Stomach (tissue), 9 donors: ENCODE data around the gene ATP11A. TPM values are rescaled to one million over a fixed set of nuclear protein-coding genes. Genes with fewer than 3 reads are reported as not detected.
"Not testable (repeated sequence)": the region's sequence is repeated elsewhere in the genome, so short reads cannot be mapped to it uniquely, and the experiment has no call there.

Experiments used
- DNase-seq, 2 donors: peaks; one replicate each; pipeline versions ENCODE4 v3.0.0 to v3.0.0-alpha.2; 2013 to 2019
- H3K27ac ChIP-seq, 5 donors: fragments of 200-600 bp in 4 of 5; sonication (generic) in 4 of 5; one replicate each; pipeline ENCODE4 v1.5.1; 2013 to 2019; ENCODE audit warnings: mild to moderate bottlenecking in 1 of 5, moderate library complexity in 1 of 5
- H3K27me3 ChIP-seq, 3 donors: fragments of 200-600 bp; sonication (generic); one replicate each; pipeline ENCODE4 v1.5.1; 2017 to 2019; ENCODE audit warnings: mixed run types in 1 of 3
- H3K36me3 ChIP-seq, 4 donors: fragments of 200-600 bp; sonication (generic); 1 replicate in 3 of 4; 2 replicates in 1 of 4; pipeline ENCODE4 v1.5.1; 2016 to 2019
- H3K4me1 ChIP-seq, 4 donors: fragments of 200-600 bp; sonication (generic); one replicate each; pipeline ENCODE4 v1.5.1; 2016 to 2019
- H3K4me3 ChIP-seq, 4 donors: fragments of 200-600 bp; sonication (generic) in 3 of 4; one replicate each; pipeline ENCODE4 v1.5.1; 2016 to 2019; ENCODE audit warnings: mild to moderate bottlenecking in 1 of 4
- H3K9me3 ChIP-seq, 4 donors: fragments of 200-600 bp; sonication (generic); one replicate each; pipeline ENCODE4 v1.5.1; 2016 to 2019
- CTCF ChIP-seq, 7 experiments: fragments of 450-650 bp in 4 of 7; fragments of 200-600 bp in 3 of 7; sonication (generic) in 3 of 7; IDR thresholded peaks; one replicate each; pipeline ENCODE4 v1.5.1; 2016 to 2019; ENCODE audit warnings: antibody characterized with exemption in 7 of 7, control low read depth in 2 of 7, mild to moderate bottlenecking in 1 of 7
- EP300 ChIP-seq: sonication (generic); formaldehyde crosslinking; IDR thresholded peaks from one replicate; pipeline ENCODE4 v1.6.1; 2017; ENCODE audit warnings: antibody characterized with exemption
- POLR2A ChIP-seq, 4 donors: fragments of 450-650 bp; IDR thresholded peaks; one replicate each; pipeline ENCODE4 v1.6.1; 2016; ENCODE audit warnings: antibody characterized with exemption in 4 of 4, control low read depth in 2 of 4, mild to moderate bottlenecking in 1 of 4, moderate library complexity in 1 of 4
- POLR2AphosphoS5 ChIP-seq, 3 donors: sonication (generic); formaldehyde crosslinking; IDR thresholded peaks; one replicate each; pipeline ENCODE4 v1.6.1; 2016; ENCODE audit warnings: antibody characterized with exemption in 3 of 3
- WGBS, 5 donors: extraction: QIAGEN DNeasy Blood & Tissue Kit in 3 of 5; methylation state at CpG; one replicate each; pipeline versions ENCODE4 v1.1.5 to v1.1.7; 2013 to 2018; 5-methylcytosine and 5-hydroxymethylcytosine counted together
- intact Hi-C: fragments of 100-400 bp; cut with DNase I; formaldehyde crosslinking; loops from one replicate; pipeline ENCODE4 v1.15.1; 2023; ENCODE audit warnings: low total_unique reads
- polyA plus RNA-seq, 3 donors: library from polyadenylated mRNA; stranded (reverse); fragments of 200-250 nt; gene quantifications; one replicate each; pipeline ENCODE4 v1.2.3, GENCODE V29; 2013
- total RNA-seq, 5 donors: library from RNA; depleted of rRNA; stranded (reverse); fragments of >200 nt; gene quantifications; one replicate each; pipeline versions ENCODE4 v1.1.0 to v1.2.3, GENCODE V29; 2014 to 2016
- donor health status: healthy with polysubstance abuse.
- donor health status: Bipolar disorder and iron deficiency.
- donor health status: healthy.

ATP11A gene
- total and polyA plus RNA-seq, 8 donors = 1.1 to 70.9 (median 12.3) TPM

- WGBS, 5 donors = 83 to 93% (median 89%) methylated on average over 32 of the region's 32 CpGs
- Histone ChIP-seq H3K4me3 (no peak overlapping the region), H3K27ac (no peak overlapping the region), H3K36me3 (peaks cover 16 to 91% (median 72%) of the 10 kb centered on the region in 4 donors), H3K27me3 (no peaks in the 10 kb centered on the region), H3K9me3 (no peaks in the 10 kb centered on the region), H3K4me1 (no peaks in the 10 kb centered on the region)
- intact Hi-C loops = no loop called here
- peak in 1 of 2 donors; percentile 10 for DNase-seq
- TF ChIP-seq POLR2AphosphoS5 (IDR thresholded peaks at IDR 0.05) = no peak
- no peak for TF ChIP-seq CTCF (IDR thresholded peaks at IDR 0.05)
- no peak for TF ChIP-seq POLR2A (IDR thresholded peaks at IDR 0.05)
- TF ChIP-seq EP300 = no peak
Measured at GRCh38 chr13:112861876-112862615, 172.2 kb downstream of the ATP11A start.

- H3K4me1 ChIP-seq, intact Hi-C loops, H3K27me3 ChIP-seq, H3K27ac ChIP-seq, H3K9me3 ChIP-seq, H3K4me3 ChIP-seq: not testable (repeated sequence)
- DNase-seq = peak in 1 of 2 donors; percentile 2
- H3K36me3 ChIP-seq = peaks cover 14 to 91% (median 73%) of the 10 kb centered on the region in 4 donors
- WGBS, 5 donors = 93 to 97% (median 95%) methylated on average over 11 to 17 of the region's 17 CpGs
Measured at GRCh38 chr13:112863356-112863755, 173.5 kb downstream of the ATP11A start.

- H3K36me3 ChIP-seq = peaks cover 16 to 85% (median 69%) of the 10 kb centered on the region in 4 donors
Measured at GRCh38 chr13:112865478-112865877, 175.6 kb downstream of the ATP11A start.

GRCh38 chr13:112867301-112867711 lies 177.5 kb downstream of the ATP11A start:
- H3K36me3 ChIP-seq = peaks cover 14 to 72% (median 54%) of the 10 kb centered on the region in 4 donors
- no peak overlapping the region for H3K4me3 ChIP-seq
- H3K27me3 ChIP-seq = no peaks in the 10 kb centered on the region
- TF ChIP-seq EP300 (no peak), POLR2AphosphoS5 (IDR thresholded peaks at IDR 0.05) (no peak), CTCF (IDR thresholded peaks at IDR 0.05) (no peak), POLR2A (IDR thresholded peaks at IDR 0.05) (no peak)
- WGBS, 5 donors = 93 to 99% (median 94%) methylated on average over 12 to 18 of the region's 18 CpGs
- H3K27ac ChIP-seq = no peak overlapping the region
- intact Hi-C loops = no loop called here
- no peak for DNase-seq
- H3K4me1 ChIP-seq = no peaks in the 10 kb centered on the region
- H3K9me3 ChIP-seq = no peaks in the 10 kb centered on the region

More at GRCh38 chr13:112865478-112865877, 175.6 kb downstream of the ATP11A start:
- WGBS, 5 donors = 83 to 95% (median 90%) methylated on average over 14 of the region's 14 CpGs
- H3K4me3 ChIP-seq, H3K27ac ChIP-seq, H3K9me3 ChIP-seq, H3K27me3 ChIP-seq, H3K4me1 ChIP-seq, DNase-seq, intact Hi-C loops: not testable (repeated sequence)

GRCh38 chr13:112868308-112868707 lies 178.5 kb downstream of the ATP11A start:
- TF ChIP-seq CTCF (IDR thresholded peaks at IDR 0.05) (no peak), POLR2A (IDR thresholded peaks at IDR 0.05) (no peak), POLR2AphosphoS5 (IDR thresholded peaks at IDR 0.05) (no peak), EP300 (no peak)
- Histone ChIP-seq H3K9me3 (no peaks in the 10 kb centered on the region), H3K27ac (no peak overlapping the region), H3K36me3 (peaks cover 12 to 62% (median 45%) of the 10 kb centered on the region in 4 donors), H3K4me3 (no peak overlapping the region), H3K27me3 (no peaks in the 10 kb centered on the region), H3K4me1 (no peaks in the 10 kb centered on the region)
- whole genome bisulfite sequencing, 5 donors = 95 to 97% (median 96%) methylated on average over 5 of the region's 5 CpGs
- no peak for DNase-seq
- intact Hi-C loops = no loop called here
